T-helper 2 cell (primary cell): ENCODE data around the gene SDF4.

ENCODE experiments used
- DNase-seq, 5 experiments: peaks; one replicate each; pipeline versions ENCODE4 v3.0.0 to v3.0.0-alpha.2; 2012 to 2022

The SDF4 gene

GRCh38 chr1:1226566-1227362 lies 5.0 kb downstream of the SDF4 start:
- DNase-seq, result no peak

DNA sequence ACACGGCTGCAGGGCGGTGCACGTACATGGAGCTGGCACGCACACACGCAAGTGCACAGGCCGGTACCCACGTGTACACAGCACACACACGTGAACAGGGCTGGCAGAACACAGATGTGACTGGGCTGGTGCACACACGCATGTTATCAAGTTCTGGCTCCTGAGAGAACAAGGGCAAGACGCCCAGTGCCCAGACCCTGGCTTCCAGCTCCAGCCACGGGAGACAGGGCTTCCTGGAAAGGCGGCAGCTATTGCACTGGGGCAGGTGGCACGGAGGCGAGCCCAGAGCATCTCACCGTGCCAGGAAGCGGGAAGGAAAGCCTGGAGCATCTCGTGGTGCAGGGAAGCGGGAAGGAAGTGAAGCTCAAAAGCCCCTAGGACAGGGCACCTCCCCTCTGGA lies 5.9 kb downstream of the SDF4 start:
- DNase-seq, result no peak

DNA sequence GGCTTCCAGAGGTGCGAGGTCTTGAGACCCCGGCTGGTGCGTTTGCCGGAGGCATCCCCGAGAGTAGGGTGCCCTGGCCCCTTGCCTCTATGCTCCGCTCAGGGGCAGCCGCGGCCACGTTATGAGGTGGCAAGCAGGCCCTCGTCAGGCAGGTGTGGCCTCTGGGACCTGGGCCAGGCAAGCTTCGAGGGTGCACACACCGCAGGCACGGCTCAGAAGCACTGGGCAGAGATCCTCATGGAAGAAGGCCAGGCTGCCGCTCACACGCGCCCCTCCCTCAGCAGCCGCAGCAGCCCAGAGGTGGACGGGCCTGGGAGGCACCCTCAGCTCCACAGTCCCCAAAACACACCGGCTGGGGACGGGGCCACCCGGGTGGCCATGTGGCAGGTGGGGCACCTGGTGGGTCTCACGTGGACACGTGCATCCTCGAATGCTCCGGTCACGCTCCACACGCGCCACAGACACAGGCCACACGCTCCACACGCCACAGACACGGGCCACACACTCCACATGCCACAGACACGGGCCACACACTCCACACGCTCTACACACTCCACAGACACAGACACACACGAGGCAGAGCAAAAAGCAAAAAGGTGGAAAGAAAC lies 6.5 kb downstream of the SDF4 start:
- DNase-seq, result no peak

DNA sequence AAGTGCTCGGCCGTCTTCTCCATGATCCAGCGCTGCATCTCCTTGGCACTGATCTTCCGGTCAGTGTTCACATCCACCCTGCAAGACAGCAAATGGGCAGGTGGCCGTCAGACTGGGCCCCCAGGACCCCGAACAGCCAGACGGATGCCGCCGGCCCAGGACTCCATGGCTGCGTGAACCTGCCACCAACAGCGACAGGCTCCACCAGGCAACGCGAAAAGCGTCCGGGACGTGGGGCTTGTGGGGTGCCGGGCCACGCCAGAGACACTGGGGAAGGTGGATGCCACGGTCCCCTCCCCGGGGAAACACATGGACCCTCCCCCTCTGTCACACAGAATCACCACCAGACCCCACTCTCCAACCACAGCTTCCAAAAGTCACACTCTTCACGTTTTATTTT lies 7.9 kb downstream of the SDF4 start:
- no peak for DNase-seq

GRCh38 chr1:1223321-1223720 lies 8.5 kb downstream of the SDF4 start:
- DNase-seq, result no peak

DNA sequence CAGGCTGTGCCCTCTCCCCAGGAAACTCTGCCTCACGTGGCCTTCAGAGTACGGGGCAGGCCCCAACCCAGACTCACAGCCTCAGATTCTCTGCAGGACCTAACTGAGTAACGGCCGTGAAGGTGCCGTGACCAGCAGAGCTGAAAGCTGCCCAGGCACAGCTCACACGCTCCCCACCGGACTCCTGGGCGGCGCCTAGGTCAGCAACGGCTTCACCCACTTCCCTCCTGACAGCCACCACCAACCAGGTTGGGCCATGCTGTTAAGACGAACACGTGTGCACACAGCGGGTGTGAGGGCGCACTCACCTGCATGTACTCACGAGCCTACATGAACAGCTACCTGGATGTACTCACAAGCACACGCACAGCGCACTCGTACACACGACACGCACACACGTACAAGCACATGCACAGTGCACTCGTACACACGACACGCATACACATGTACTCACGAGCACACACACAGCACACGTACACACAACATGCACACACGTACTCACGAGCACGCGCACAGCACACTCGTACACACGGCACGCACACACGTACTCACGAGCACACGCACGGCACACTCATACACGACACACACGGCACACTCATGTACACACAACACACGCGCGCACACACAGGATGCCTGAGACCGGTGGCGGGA lies 9.1 kb downstream of the SDF4 start:
- no peak for DNase-seq

GRCh38 chr1:1221887-1222574 lies 9.8 kb downstream of the SDF4 start:
- DNase-seq, result no peak

GRCh38 chr1:1220197-1220596 lies 11.6 kb downstream of the SDF4 start:
- no peak for DNase-seq

- peak in 3 of 5 experiments; percentile 54 to 92 (median 59) for DNase-seq
Observed at GRCh38 chr1:1219341-1219740, 12.5 kb downstream of the SDF4 start.

DNA sequence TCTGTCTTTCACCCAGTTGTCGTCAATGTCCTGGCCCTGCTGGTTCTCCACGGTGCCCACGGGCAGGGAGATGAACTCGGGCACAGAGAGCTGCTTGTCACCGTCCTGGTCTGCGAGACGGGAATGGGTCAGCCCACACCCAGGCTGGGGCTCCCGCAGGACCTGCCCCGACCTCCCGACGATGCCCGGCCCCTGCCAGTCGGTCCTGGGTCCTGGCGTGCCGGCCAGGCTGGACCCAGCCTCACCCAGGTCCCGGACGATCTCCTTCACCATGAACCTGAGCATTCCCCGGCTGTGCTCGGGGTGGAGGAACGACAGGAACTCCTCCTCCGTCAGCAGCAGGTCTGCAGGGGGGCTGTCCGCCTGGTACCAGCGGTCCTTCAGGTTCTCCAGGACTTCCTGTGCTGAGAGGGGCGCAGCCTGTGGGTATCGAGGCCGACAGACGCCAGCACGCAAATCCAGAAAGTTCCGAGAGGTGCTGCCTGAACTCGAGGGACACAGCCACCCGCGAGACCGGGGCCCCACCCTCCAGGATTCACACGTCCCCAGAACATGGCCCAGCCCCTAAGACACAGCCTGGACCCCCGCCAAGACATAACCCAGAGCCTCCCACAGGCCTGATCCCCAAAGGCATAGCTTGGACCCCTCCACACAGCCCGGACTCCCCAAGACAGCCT lies 13.1 kb downstream of the SDF4 start:
- DNase-seq, result no peak

DNA sequence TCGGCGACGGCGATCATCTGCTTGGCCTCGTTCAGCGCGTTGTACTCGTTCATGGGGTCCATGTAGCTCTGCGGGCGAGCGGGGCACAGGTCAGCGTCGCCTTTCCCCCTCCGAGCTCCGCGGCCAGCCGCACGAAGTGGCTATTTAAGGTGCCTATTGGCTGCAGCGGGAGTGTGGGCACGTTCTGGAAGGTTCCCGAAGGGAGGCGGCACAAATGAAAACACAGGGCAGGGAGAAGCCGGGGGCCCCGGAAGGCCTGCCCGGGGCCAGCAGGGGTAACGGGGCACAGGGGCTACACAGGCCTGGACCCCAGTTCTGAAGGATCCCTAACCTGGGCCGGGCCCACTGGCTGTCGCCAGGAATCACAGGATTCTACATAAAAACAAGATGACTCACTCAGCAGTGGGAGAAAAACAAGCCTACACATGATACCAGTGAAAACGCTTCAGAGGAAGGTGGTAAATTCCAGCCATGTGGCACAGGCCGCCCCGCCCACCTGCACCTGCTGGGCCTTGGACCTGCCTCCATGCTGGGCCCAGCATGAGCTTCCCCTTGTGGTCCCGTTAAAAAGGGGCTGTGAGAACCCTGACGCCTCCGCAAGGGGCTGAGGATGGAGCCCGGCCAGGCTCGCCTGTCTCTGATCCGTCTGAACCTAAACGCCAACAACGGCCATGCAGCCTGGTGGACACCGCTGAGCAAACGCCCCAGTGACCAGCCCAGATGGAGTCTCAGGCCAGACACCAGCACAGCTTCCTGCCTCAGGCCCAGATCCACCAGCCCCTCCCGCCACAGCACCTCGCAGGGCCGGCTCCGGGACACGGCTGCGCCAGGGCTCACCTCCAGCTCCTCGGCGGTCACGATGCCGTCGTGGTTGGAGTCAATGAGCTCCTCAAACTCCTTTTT lies 13.9 kb downstream of the SDF4 start:
- peak in 2 of 5 experiments; percentile 48 to 52 for DNase-seq

DNA sequence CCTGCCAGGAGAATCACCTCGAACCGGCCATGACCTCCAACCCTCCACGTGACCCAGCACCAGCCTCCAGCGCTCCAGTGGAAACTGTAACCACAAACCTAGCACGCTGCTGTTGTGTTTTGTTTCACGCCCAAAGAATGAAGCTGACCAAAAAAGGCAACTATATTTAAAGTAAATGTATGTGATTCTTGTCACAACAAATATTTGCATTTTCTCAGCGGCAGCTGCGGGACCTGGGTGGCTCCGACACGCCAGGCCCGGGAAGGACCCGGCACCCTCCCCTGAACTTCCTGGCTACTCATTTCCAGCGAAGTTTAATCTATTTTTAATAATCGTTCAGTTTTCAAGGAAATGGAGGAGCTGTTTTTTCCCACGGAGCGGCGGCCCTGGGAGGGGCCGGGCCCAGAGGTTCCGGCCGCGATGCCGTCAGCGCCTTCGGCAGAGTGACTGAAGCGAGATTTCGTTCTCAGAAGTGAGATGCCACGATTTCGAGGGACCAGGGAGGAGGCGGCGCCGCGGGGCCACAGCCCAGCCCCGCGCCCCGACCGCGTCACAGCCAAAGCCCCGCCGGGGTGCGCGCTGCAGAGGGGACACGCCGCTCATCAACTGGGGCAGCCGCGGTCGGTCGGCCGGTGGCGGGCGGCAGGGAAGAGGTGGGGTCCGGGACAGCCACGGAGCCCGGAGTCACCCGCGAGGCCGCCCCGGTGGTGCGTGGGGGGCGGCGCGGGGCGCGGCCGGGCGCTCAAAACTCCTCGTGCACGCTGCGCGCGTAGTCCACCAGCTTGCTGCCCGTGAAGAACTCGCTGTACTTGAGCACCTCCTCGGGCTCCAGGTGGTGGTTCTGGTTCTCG lies 14.8 kb downstream of the SDF4 start:
- peak in 4 of 5 experiments; percentile 37 to 90 (median 59) for DNase-seq

DNA sequence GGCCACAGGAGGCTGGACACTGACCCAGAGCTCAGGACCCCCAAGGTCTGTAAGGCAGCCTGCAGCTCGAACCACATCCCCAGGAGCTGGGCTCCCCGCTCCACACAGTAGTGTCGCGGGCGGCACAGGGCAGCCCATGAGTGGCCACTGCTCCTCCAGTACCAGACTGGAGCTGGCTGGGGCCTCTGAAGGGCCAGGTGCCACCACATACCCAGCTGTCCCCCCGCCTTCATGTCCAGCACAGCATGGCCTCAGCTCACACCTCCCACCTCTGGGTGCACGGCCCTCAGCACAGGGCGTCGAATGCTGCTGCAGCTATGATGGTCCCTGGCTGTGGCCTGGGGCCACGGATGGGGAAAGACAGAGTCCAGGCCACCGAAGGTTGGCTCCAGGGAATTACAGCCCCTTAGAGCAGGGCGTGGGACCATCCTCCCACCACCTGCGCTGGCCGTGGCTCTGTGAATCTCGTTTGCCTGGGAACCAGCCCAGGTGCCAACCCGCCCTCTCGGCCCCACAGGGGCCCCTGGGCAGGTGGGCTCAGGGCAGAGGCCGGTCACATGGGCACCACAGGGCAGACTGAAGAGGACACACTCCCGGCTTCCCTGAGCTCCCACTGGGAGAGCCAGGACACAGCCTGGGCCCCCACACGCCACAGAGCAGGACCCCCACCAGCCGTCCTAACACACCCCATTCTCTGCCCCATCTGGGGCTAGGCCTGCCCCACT lies 15.8 kb downstream of the SDF4 start:
- DNase-seq, result no peak

DNA sequence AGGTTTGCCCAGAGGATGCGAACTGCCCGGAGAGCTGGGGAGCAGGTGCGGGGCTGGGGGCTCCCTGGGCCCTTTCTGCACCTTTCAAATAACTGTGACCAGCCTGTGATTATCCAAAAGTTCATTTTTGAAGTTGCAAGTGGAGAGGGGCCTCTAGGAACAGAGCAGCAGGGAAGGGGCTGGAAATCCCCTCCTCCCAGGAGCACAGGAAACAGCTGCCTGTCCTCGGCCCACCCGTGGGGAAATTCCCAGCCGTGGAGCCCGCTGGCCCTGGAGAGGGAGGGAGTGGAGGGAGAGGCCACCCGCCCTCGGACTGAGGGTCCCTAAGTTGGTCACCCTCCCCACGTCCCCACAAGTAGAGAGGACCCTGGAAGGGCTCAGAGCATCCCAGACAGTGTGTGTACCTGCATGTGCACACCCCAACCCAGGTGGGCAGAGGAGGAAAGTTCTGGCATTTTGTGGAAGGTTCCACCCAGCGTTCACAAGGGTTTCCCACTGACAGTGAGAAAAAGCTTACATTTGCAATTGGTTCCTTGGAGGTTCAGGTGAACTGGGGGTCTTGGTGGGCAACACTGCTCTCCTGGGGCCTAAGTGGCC lies 16.6 kb downstream of the SDF4 start:
- no peak for DNase-seq

DNA sequence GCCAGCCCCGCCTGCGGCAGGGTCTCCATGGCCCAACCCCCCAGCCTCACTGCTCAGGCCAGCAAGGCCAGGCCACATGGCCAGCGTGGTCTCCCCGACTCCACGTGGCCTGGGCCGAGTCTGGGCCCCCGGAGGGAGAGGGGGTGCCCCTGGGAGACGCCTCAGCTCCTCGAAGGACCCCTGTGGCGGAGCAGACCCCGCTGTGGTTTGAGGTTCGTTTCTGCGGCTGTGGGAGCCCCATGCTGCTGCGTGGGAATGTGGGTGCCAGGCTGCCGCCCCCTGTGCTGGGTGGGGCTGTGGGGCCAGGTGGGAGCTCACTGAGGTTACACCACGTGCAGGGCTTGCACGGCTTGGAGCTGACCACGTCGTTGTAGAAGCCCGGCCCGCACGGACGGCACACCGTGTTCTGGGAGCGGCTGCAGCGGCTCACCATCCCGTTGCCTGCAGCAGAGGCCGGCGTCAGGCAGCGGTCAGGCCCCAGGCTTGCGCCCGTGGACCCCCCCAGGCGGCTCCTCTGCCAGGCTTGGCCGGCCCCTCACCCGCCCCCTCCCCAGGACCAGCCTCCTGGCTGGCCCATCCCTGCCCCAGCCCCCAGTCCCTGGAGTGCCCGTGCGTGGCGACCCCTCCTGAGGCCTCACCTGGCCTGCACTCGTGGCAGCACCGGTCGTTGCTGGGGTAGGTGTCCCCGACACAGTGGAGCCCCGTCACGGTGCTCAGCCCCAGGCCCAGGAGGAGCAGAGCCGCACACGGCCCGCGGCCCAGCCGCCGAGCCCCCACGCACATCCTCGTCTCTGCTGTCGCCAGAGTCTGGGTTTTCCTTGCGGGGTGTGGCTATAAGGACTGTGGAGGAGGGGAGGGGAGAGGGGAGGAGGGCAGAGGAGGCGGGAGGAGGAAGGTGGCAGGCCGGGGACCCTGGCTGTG lies 18.2 kb downstream of the SDF4 start, which contains the start of gene TNFRSF4:
TNFRSF4 (minus strand) TSS at position 809 of the 921 bp plus-strand sequence; CDS start at position 783, 26 bp downstream.
- DNase-seq, result peak in 4 of 5 experiments; percentile 32 to 69 (median 52)

GRCh38 chr1:1212780-1213344 lies 18.9 kb downstream of the SDF4 start:
- DNase-seq, result peak in 3 of 5 experiments; percentile 36 to 85 (median 73)
